ENCODE results near the gene SSX2B.
"Not testable (repeated sequence)": the region's sequence is repeated elsewhere in the genome, so short reads cannot be mapped to it uniquely, and the experiment has no call there.

The SSX2B gene, protein sequence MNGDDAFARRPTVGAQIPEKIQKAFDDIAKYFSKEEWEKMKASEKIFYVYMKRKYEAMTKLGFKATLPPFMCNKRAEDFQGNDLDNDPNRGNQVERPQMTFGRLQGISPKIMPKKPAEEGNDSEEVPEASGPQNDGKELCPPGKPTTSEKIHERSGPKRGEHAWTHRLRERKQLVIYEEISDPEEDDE

GRCh38 chrX:52750952-52751351 lies at the start of gene SSX2B:
SSX2B (plus strand) TSS chrX:52751252; CDS start chrX:52752681, 1,429 bp downstream.
- not testable (repeated sequence) for DNase-seq (ENCODE audit: low spot score)

- DNase-seq (ENCODE audit: low spot score), result not testable (repeated sequence)
Observed at GRCh38 chrX:52707078-52707477, 44.0 kb upstream of the SSX2B start, which contains the start of gene SSX2. SSX2 (minus strand) TSS chrX:52707178; CDS start chrX:52705749, 1,429 bp downstream.

- DNase-seq (ENCODE audit: low spot score), result not testable (repeated sequence)
Observed at GRCh38 chrX:52765983-52766382, 14.9 kb downstream of the SSX2B start.

- not testable (repeated sequence) for DNase-seq (ENCODE audit: low spot score)
Observed at GRCh38 chrX:52773504-52773903, 22.5 kb downstream of the SSX2B start.

- DNase-seq (ENCODE audit: low spot score), result not testable (repeated sequence)
Observed at GRCh38 chrX:52797327-52797726, 46.3 kb downstream of the SSX2B start, which contains the start of gene SPANXN5. SPANXN5 (minus strand) TSS chrX:52797427; CDS start chrX:52797348, 79 bp downstream.

- DNase-seq (ENCODE audit: low spot score), result not testable (repeated sequence)
Observed at GRCh38 chrX:52804876-52805275, 53.8 kb downstream of the SSX2B start.

Measured in pons (tissue), 1 donor.